GM19438 (cell line): ENCODE results near the gene OR5H2.

Source experiments
- ATAC-seq: cut with Tn5 transposase; IDR thresholded peaks from one replicate; pipeline ENCODE4 v1.9.1; 2021; ENCODE audit warnings: low read depth; ENCODE audit not compliant: unreplicated experiment

OR5H2 gene

GRCh38 chr3:98329392-98330124 lies 47.3 kb downstream of the OR5H2 start:
- peak; percentile 81 for ATAC-seq

GRCh38 chr3:98331329-98331728 lies 49.0 kb downstream of the OR5H2 start:
- ATAC-seq, result no peak
